MG63 (cell line): Measurements from ENCODE around the gene PPFIBP2. TPM values are rescaled to one million over a fixed set of nuclear protein-coding genes. Genes with fewer than 3 reads are reported as not detected.

ENCODE experiments used
- DNase-seq: peaks from one replicate; pipeline ENCODE4 v3.0.0-alpha.2; 2020
- H3K27me3 ChIP-seq: fragments of 250-450 bp; sonication (Bioruptor Pico); 2 replicates; pipeline ENCODE4 v1.5.1; 2020; ENCODE audit warnings: mild to moderate bottlenecking, moderate library complexity
- H3K36me3 ChIP-seq: fragments of 250-450 bp; sonication (Bioruptor Pico); 2 replicates; pipeline ENCODE4 v1.5.1; 2020; ENCODE audit warnings: mild to moderate bottlenecking, moderate library complexity
- H3K4me3 ChIP-seq: fragments of 250-450 bp; sonication (Bioruptor Pico); 2 replicates; pipeline ENCODE4 v1.5.1; 2020; ENCODE audit warnings: mild to moderate bottlenecking, moderate library complexity
- H3K9me3 ChIP-seq: fragments of 250-450 bp; sonication (Bioruptor Pico); 2 replicates; pipeline ENCODE4 v1.5.1; 2020; ENCODE audit warnings: mild to moderate bottlenecking, moderate library complexity
- total RNA-seq: library from RNA; depleted of rRNA; stranded (reverse); fragments of >200 nt; shearing (Covaris generic); gene quantifications from 2 replicates; pipeline ENCODE4 v1.2.3, GENCODE V29; 2014; ENCODE audit warnings: low replicate concordance

PPFIBP2 gene
- total RNA-seq, 1 experiment from 2014 or later = 12.3 TPM

DNA sequence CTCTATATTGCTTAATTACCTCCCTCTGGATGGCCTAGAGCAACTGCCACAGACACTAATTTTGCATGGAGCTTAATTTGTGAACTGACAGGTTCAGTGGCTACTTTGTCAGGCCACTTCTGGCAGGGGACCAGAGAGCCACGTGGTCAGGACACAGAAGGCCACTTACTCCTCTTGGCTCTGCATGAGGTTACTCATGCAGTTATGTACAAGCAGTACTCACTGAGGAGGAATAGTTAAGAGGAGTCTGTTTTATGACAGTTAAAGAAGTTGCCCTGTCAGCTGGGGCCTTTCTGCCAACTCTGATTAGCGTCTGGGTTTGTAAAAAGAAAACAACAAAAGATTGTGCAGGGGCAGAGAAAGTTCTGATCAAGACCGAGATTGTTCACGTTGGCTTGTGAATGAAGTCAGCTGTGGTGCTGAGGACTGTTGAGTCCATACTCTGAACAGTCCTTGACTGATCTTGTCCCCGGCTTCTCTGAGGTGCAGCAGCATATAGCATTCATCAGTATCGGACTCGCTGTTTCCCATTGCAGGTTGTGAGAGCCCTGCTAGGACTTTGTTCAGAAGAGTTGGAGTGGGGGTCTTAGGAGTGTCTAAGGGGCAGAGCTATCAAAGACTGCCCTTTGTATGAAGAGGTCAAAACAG, 41.4 kb downstream of the PPFIBP2 start:
- Histone ChIP-seq H3K27me3 (no peaks in the 10 kb centered on the region), H3K9me3 (no peaks in the 10 kb centered on the region), H3K4me3 (no peak overlapping the region), H3K36me3 (no peaks in the 10 kb centered on the region)
- DNase-seq = peak; percentile 8

DNA sequence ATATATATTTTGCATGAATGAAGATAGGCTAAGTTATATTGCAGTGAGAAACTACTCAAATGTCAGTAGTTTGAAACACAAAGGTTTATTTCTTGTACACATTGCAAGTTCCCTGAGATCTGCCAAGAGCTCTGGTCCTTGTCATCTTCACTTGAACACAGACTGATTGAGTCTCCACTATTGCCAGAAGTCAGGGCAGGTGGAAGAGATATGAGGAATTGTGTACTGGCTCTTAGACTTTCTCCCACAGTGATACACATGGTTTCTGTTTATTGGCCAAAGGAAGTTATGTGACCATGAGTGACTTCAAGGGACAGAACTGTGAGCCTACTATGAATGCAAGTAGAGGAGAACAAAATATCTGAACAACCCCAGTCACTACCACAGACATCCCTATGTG, 44.2 kb downstream of the PPFIBP2 start:
- H3K27me3 ChIP-seq = no peaks in the 10 kb centered on the region
- no peaks in the 10 kb centered on the region for H3K9me3 ChIP-seq
- H3K4me3 ChIP-seq = no peak overlapping the region
- no peak for DNase-seq
- H3K36me3 ChIP-seq = no peaks in the 10 kb centered on the region

GRCh38 chr11:7559398-7560283, 45.8 kb downstream of the PPFIBP2 start:
- H3K36me3 ChIP-seq = no peaks in the 10 kb centered on the region

GRCh38 chr11:7561562-7561961, 47.8 kb downstream of the PPFIBP2 start:
- no peaks in the 10 kb centered on the region for H3K9me3 ChIP-seq
- H3K27me3 ChIP-seq = no peaks in the 10 kb centered on the region
- no peak for DNase-seq
- no peak overlapping the region for H3K4me3 ChIP-seq
- H3K36me3 ChIP-seq = no peaks in the 10 kb centered on the region

More at GRCh38 chr11:7559398-7560283, 45.8 kb downstream of the PPFIBP2 start:
- no peaks in the 10 kb centered on the region for H3K9me3 ChIP-seq
- no peaks in the 10 kb centered on the region for H3K27me3 ChIP-seq
- DNase-seq = no peak
- no peak overlapping the region for H3K4me3 ChIP-seq

GRCh38 chr11:7563281-7563680, 49.5 kb downstream of the PPFIBP2 start:
- Histone ChIP-seq H3K27me3 (no peaks in the 10 kb centered on the region), H3K4me3 (no peak overlapping the region), H3K9me3 (no peaks in the 10 kb centered on the region), H3K36me3 (no peaks in the 10 kb centered on the region)
- no peak for DNase-seq

DNA sequence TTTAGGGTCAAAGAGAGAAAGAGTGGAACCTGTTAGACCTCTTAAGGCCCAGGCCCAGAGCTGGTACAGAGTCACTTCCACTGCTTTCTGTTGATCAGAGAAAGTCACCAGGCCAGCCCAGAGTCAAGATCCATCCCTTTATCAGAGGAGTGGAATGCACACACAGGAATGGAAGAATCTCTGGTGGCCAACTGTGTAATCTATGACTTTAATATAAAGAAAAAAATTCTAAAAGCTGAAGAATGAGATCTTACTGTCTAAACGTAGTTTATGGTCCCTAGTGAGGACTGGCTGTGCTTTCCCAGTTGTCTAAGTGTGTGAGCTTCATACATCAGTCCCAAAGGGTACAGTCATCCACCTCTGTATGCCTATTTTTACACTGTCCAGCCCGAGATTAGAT, 51.0 kb downstream of the PPFIBP2 start:
- Histone ChIP-seq H3K36me3 (no peaks in the 10 kb centered on the region), H3K9me3 (no peaks in the 10 kb centered on the region), H3K27me3 (no peaks in the 10 kb centered on the region), H3K4me3 (no peak overlapping the region)
- no peak for DNase-seq

- H3K9me3 ChIP-seq = no peaks in the 10 kb centered on the region
- H3K4me3 ChIP-seq = no peak overlapping the region
- DNase-seq = no peak
- H3K36me3 ChIP-seq = no peaks in the 10 kb centered on the region
- H3K27me3 ChIP-seq = no peaks in the 10 kb centered on the region
Measured at GRCh38 chr11:7567311-7567710, 53.5 kb downstream of the PPFIBP2 start.

DNA sequence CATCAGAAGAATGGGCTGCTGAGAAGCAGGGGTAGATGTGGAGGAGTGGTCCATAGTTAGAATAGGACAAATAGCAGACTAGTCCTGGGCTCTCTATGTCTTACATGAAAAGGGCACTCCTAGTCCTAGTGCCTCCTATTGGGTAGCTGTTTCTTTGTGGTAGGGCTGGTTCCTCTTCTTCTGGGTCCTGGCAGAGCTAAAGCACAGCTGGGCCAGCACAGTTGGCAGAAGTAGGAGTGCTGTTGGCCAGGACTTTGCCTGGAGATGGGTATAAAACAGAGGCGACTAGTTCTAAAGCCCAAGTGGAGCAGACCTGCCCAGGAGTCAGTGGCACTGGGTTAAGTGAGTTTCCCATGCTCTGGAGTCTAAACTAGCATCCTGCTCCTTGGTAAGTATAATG, 55.2 kb downstream of the PPFIBP2 start:
- H3K36me3 ChIP-seq = no peaks in the 10 kb centered on the region
- no peak for DNase-seq
- no peaks in the 10 kb centered on the region for H3K9me3 ChIP-seq
- H3K4me3 ChIP-seq = no peak overlapping the region
- no peaks in the 10 kb centered on the region for H3K27me3 ChIP-seq

DNA sequence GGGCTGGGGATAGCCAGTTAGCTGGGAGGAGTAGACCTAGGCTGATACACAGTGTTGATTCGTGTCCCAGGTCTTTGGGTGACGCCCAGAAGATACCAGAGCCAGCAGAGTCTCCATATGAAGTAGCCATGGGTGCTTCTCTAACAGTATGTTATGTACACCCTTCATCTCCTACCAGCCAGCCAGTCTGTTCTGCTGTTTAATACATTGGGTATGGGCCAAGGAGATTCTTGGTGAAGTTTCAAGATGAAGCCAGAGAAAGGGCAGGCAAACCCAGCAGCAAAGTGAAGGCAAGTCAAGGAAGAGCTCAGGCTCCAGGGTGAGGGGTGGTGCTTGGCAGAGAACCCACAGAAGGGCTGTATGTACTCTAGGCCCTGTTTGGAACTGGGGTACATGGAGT, 56.4 kb downstream of the PPFIBP2 start:
- Histone ChIP-seq H3K4me3 (no peak overlapping the region), H3K9me3 (no peaks in the 10 kb centered on the region), H3K36me3 (no peaks in the 10 kb centered on the region), H3K27me3 (no peaks in the 10 kb centered on the region)
- no peak for DNase-seq

GRCh38 chr11:7570938-7571521, 57.2 kb downstream of the PPFIBP2 start:
- no peak for DNase-seq
- H3K9me3 ChIP-seq = no peaks in the 10 kb centered on the region
- H3K4me3 ChIP-seq = no peak overlapping the region
- no peaks in the 10 kb centered on the region for H3K36me3 ChIP-seq
- no peaks in the 10 kb centered on the region for H3K27me3 ChIP-seq

- DNase-seq = peak; percentile 41
- Histone ChIP-seq H3K27me3 (no peaks in the 10 kb centered on the region), H3K36me3 (no peaks in the 10 kb centered on the region), H3K4me3 (no peak overlapping the region), H3K9me3 (no peaks in the 10 kb centered on the region)
Measured at GRCh38 chr11:7571640-7572000, 57.8 kb downstream of the PPFIBP2 start.

GRCh38 chr11:7572001-7572712, 58.4 kb downstream of the PPFIBP2 start:
- DNase-seq = no peak
- Histone ChIP-seq H3K36me3 (no peaks in the 10 kb centered on the region), H3K9me3 (no peaks in the 10 kb centered on the region), H3K27me3 (no peaks in the 10 kb centered on the region), H3K4me3 (no peak overlapping the region)

- DNase-seq = no peak
- H3K4me3 ChIP-seq = no peak overlapping the region
Measured at GRCh38 chr11:7573193-7573557, 59.4 kb downstream of the PPFIBP2 start.

DNA sequence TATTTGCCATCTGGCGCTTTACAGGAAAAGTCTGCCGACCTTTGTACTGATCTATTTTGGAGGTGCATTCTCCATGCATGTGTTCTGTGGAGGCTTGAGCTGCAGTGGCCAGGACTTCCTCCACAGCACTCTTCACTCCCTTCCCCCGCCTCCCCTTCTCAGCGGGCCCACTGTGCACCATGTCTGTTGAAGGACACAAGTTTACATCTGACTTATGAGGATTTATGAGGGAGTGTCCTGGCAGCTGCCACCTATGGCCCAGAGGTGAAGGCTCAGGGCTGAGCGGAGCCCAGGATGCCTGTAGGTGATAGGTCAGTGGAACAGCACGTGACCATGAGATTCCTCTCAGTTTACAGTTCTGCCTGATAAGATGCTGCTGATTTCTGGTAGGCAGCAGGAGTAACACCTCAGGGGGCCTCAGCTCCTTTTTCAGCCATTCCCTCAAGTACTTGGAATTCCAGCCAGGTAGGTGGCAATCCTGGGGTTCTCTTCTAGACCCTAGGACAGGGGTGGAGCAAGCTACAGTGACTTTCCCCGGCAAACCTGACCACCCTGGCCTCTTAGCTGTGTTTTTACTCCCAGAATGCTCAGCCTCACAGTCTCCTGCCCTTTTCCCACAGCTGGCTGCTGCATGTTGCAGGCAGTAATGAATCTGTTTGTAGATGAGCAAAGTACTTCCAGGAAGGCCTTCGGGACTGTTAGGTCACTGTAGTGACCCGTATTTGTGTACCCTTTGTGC, 59.9 kb downstream of the PPFIBP2 start:
- DNase-seq = no peak
- Histone ChIP-seq H3K9me3 (no peaks in the 10 kb centered on the region), H3K36me3 (no peaks in the 10 kb centered on the region), H3K4me3 (no peak overlapping the region), H3K27me3 (no peaks in the 10 kb centered on the region)

More at GRCh38 chr11:7573193-7573557, 59.4 kb downstream of the PPFIBP2 start:
- Histone ChIP-seq H3K36me3 (no peaks in the 10 kb centered on the region), H3K9me3 (no peaks in the 10 kb centered on the region), H3K27me3 (no peaks in the 10 kb centered on the region)

DNA sequence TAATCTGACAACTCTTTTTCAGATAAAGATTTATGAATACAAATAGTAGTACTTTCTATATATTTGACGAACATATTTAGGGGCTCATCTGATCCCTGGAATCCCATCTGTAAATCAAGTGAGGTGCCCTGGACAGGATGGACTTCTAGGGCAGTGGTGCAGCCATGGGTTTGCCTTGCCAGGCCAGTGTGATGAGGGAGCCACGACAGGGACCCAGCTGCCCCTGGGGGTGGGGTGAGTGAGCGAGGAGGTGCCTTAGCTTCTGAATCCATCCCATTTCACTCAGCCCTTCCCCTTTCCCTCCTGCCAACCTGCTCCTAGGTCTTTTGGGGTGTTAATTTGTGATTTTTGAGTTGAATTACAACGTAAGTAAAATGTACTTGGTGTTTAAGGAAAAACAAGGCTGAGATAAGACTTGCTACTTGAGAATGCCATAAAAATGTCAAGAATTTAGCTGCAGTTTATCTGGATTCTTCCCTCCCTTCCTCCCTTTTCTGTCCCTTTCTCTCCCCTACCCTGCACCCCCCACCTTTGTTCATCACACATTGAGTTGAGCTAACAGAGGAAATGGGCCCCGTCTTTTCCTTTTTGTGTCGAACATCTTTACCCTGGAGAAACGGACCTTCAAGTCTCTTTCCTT, 60.8 kb downstream of the PPFIBP2 start:
- H3K27me3 ChIP-seq = no peaks in the 10 kb centered on the region
- no peak for DNase-seq
- H3K9me3 ChIP-seq = no peaks in the 10 kb centered on the region
- no peaks in the 10 kb centered on the region for H3K36me3 ChIP-seq
- H3K4me3 ChIP-seq = no peak overlapping the region
